ENCODE measurements around the gene SLU7. TPM values are rescaled to one million over a fixed set of nuclear protein-coding genes. Genes with fewer than 3 reads are reported as not detected.

SLU7 gene
- total and polyA plus RNA-seq, 3 experiments from 2014 or later, result 48.3 to 94.1 (median 55.7) TPM

DNA sequence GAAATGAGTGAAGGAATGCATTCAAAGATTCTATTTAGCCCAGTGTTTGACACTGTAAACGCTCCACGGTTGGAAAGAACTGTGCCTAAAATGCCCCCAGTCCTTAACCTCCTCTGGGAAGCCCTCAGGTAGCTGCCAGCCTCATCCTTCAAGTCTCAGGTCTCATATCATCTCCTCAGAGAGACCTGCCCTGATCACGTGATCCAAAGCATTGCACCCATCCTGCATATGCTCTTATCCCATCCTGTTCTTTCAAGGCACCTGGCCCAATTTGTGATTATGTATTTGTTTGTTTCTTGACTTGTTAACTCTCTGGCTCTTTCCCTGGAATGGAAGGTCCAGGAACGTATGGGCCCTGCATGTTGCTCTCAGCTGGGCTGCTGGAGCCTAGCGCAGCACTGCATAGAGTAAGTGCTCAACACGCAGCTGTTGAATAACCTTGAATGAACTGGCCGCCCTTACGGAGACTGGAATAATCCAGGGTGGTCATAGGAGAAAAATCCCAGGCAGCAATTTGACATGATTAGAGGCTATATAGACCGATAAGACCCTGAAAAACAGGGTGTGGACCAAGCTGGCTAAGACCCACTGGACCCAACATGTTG, 57.2 kb downstream of the SLU7 start:
- no peaks in the 10 kb centered on the region for H3K27me3 ChIP-seq (ENCODE audit: insufficient read depth, low read length, poor library complexity, severe bottlenecking)
- ChIA-PET CTCF (interaction anchor here (1.4 kb wide), 1 partner anchor 18 kb away, joined by 3 read pairs; no protein-coding TSS in a partner anchor), POLR2A (no interaction called here)
- Mint-ChIP-seq H3K4me1 (no peaks in the 10 kb centered on the region), H3K9me3 (no peaks in the 10 kb centered on the region), H3K27me3 (peaks cover 6 to 52% of the 10 kb centered on the region in 2 donors), H3K4me3 (no peak overlapping the region), H3K27ac (no peak overlapping the region), H3K36me3 (peaks cover 0 to 4% (median 0%) of the 10 kb centered on the region in 3 donors)
- no peak for DNase-seq
- H3K4me1 ChIP-seq (ENCODE audit: insufficient read depth, low read length), result no peaks in the 10 kb centered on the region
- H3K36me3 ChIP-seq (ENCODE audit: insufficient read depth, low read length), result no peaks in the 10 kb centered on the region
- no peaks in the 10 kb centered on the region for H3K9me3 ChIP-seq (ENCODE audit: low read length)
- H3K27ac ChIP-seq (ENCODE audit: low read depth, low read length), result no peak overlapping the region
- no peak overlapping the region for H3K4me3 ChIP-seq (ENCODE audit: low read length)

DNA sequence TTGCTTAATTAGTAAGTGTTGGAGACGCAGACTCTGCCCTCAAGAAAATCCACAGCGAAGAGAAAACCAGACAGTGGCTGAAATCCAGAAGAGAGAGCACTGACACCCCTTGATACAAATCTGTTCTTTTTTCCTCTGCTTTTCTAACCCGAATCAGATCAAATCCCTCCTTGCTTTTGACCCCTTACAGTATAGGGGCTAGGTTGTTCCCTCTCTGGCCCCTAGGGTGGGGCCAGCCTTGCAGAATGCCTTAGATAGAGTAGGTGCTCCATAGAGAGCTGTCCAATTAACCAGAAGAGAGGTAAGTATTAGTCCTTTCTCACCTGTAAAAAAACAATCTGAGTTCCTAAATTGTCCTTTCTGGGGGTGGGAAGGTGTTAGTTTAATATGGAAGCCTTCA, 58.6 kb downstream of the SLU7 start:
- H3K4me3 Mint-ChIP-seq, result no peak overlapping the region
- H3K9me3 Mint-ChIP-seq, result no peaks in the 10 kb centered on the region
- H3K27ac ChIP-seq (ENCODE audit: low read depth, low read length), result no peak overlapping the region
- H3K4me1 ChIP-seq (ENCODE audit: insufficient read depth, low read length), result no peaks in the 10 kb centered on the region
- H3K27me3 ChIP-seq (ENCODE audit: insufficient read depth, low read length, poor library complexity, severe bottlenecking), result no peaks in the 10 kb centered on the region
- no peak overlapping the region for H3K4me3 ChIP-seq (ENCODE audit: low read length)
- no peaks in the 10 kb centered on the region for H3K36me3 ChIP-seq (ENCODE audit: insufficient read depth, low read length)
- no peak for DNase-seq
- H3K36me3 Mint-ChIP-seq, result no peaks in the 10 kb centered on the region
- no peaks in the 10 kb centered on the region for H3K4me1 Mint-ChIP-seq
- ChIA-PET POLR2A (no interaction called here), CTCF (no interaction called here)
- peak overlapping the region in 2 of 8 donors; percentile 26 to 66 for H3K27ac Mint-ChIP-seq
- H3K9me3 ChIP-seq (ENCODE audit: low read length), result no peaks in the 10 kb centered on the region
- H3K27me3 Mint-ChIP-seq, result peaks cover 6 to 45% of the 10 kb centered on the region in 2 donors

DNA sequence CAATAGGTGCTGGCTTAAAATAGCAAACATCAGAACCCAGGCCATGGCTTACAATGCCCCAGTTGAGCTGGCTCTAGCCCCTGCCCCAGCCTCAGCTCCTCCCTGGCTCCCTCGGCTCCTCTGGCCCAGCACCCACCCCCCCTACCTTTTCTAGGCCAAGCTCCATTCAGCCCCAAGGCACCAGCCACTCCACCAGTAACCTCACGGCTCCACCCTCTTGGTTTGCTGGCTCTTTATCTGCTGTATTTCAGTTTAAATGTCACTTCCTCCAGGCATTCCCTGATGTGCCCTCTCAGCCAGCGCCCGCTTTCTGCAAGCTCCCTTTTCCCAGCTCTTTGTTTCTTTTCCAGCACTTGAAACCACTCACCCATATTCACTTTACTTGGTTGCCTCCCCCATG, 59.1 kb downstream of the SLU7 start:
- no peak overlapping the region for H3K4me3 ChIP-seq (ENCODE audit: low read length)
- H3K9me3 ChIP-seq (ENCODE audit: low read length), result no peaks in the 10 kb centered on the region
- Mint-ChIP-seq H3K4me1 (no peaks in the 10 kb centered on the region), H3K4me3 (no peak overlapping the region), H3K9me3 (no peaks in the 10 kb centered on the region), H3K36me3 (no peaks in the 10 kb centered on the region), H3K27ac (peak overlapping the region in 1 of 8 donors; percentile 66), H3K27me3 (peaks cover 6 to 41% of the 10 kb centered on the region in 2 donors)
- no peak for DNase-seq
- no peaks in the 10 kb centered on the region for H3K36me3 ChIP-seq (ENCODE audit: insufficient read depth, low read length)
- ChIA-PET POLR2A (no interaction called here), CTCF (no interaction called here)
- no peaks in the 10 kb centered on the region for H3K4me1 ChIP-seq (ENCODE audit: insufficient read depth, low read length)
- H3K27me3 ChIP-seq (ENCODE audit: insufficient read depth, low read length, poor library complexity, severe bottlenecking), result no peaks in the 10 kb centered on the region
- no peak overlapping the region for H3K27ac ChIP-seq (ENCODE audit: low read depth, low read length)

DNA sequence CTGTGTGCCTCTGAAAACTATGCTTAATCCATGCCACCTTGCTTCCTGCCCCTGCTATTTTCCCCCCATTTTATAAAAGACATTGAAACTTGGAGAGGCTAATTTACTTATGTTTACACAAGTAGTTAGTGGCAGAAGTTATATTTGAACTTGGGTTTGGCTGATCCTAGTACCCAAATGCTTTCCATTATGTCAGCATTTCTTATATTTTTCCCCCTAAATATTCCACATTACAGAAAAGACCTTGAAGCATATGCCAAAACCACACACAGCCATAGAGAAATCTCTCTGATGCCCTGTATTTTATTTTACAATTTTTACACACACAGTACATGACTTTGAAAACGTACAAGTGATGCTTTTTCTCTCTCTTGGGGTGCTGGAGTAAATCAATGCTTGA, 59.6 kb downstream of the SLU7 start:
- no peaks in the 10 kb centered on the region for H3K36me3 Mint-ChIP-seq
- no peaks in the 10 kb centered on the region for H3K9me3 Mint-ChIP-seq
- no peaks in the 10 kb centered on the region for H3K9me3 ChIP-seq (ENCODE audit: low read length)
- no peak overlapping the region for H3K4me3 ChIP-seq (ENCODE audit: low read length)
- no peaks in the 10 kb centered on the region for H3K4me1 Mint-ChIP-seq
- no peak overlapping the region for H3K4me3 Mint-ChIP-seq
- no peaks in the 10 kb centered on the region for H3K27me3 ChIP-seq (ENCODE audit: insufficient read depth, low read length, poor library complexity, severe bottlenecking)
- H3K27me3 Mint-ChIP-seq, result peaks cover 6 to 36% of the 10 kb centered on the region in 2 donors
- CTCF ChIA-PET, result no interaction called here
- POLR2A ChIA-PET, result no interaction called here
- no peak overlapping the region for H3K27ac Mint-ChIP-seq
- DNase-seq, result no peak
- no peaks in the 10 kb centered on the region for H3K4me1 ChIP-seq (ENCODE audit: insufficient read depth, low read length)
- H3K36me3 ChIP-seq (ENCODE audit: insufficient read depth, low read length), result no peaks in the 10 kb centered on the region
- H3K27ac ChIP-seq (ENCODE audit: low read depth, low read length), result no peak overlapping the region

DNA sequence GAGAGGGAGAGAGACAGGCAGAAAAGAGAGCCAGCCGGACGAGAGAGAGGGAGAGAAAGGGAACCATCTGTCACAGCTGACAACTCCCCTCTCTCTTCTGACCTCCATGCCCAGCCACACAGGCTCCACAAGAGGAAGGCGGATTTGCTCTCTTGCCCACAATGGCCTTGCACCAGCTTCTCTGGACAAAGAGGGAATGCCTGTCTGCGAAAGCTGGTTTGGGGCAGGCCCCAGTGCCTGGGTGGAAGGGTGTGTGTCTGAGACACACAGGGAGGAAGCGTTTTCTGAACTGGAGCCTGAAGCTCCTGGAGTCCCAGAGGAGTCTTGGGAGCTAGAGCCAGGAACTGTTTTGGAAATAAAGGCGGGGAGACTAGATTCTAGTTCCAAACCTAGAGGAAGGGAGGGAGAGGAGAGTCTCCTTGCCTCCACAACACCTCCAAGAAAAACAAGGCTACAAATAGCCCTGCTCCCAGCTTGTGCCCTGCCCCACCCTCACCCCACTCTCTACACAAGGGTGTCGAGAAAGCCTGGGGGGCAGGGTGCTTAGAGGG, 60.9 kb downstream of the SLU7 start:
- no peaks in the 10 kb centered on the region for H3K36me3 Mint-ChIP-seq
- Histone ChIP-seq H3K36me3 (ENCODE audit: insufficient read depth, low read length) (no peaks in the 10 kb centered on the region), H3K27me3 (ENCODE audit: insufficient read depth, low read length, poor library complexity, severe bottlenecking) (no peaks in the 10 kb centered on the region), H3K4me3 (ENCODE audit: low read length) (no peak overlapping the region), H3K4me1 (ENCODE audit: insufficient read depth, low read length) (no peaks in the 10 kb centered on the region), H3K27ac (ENCODE audit: low read depth, low read length) (no peak overlapping the region), H3K9me3 (ENCODE audit: low read length) (no peaks in the 10 kb centered on the region)
- no peak overlapping the region for H3K27ac Mint-ChIP-seq
- DNase-seq, result no peak
- H3K4me1 Mint-ChIP-seq, result no peaks in the 10 kb centered on the region
- CTCF ChIA-PET, result interaction anchor here (0.8 kb wide), 1 partner anchor 12 kb away, joined by 3 read pairs; no protein-coding TSS in a partner anchor
- H3K4me3 Mint-ChIP-seq, result no peak overlapping the region
- no peaks in the 10 kb centered on the region for H3K9me3 Mint-ChIP-seq
- POLR2A ChIA-PET, result no interaction called here
- H3K27me3 Mint-ChIP-seq, result peaks cover 8 to 27% of the 10 kb centered on the region in 2 donors

DNA sequence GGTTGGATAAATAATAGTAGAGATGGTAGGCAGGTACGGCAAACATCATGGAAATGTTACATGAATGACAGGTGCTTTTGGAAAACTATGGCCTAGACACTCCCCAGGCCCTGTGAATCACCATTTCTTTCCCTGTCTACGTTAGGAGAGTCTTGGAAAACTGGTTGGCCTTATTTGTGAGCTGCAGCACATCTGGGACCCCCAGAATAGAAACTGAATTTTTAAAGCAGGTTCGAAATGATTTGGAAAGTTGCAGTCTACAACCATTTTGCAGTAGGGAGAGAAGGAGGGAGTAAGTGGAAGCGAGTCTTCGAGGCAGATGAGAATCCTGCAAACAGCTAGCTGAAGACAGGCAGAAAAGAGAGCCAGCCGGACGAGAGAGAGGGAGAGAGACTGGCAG, 61.5 kb downstream of the SLU7 start:
- no peak overlapping the region for H3K4me3 Mint-ChIP-seq
- H3K27ac Mint-ChIP-seq, result no peak overlapping the region
- Histone ChIP-seq H3K27me3 (ENCODE audit: insufficient read depth, low read length, poor library complexity, severe bottlenecking) (no peaks in the 10 kb centered on the region), H3K4me1 (ENCODE audit: insufficient read depth, low read length) (no peaks in the 10 kb centered on the region), H3K27ac (ENCODE audit: low read depth, low read length) (no peak overlapping the region), H3K9me3 (ENCODE audit: low read length) (no peaks in the 10 kb centered on the region), H3K4me3 (ENCODE audit: low read length) (no peak overlapping the region), H3K36me3 (ENCODE audit: insufficient read depth, low read length) (no peaks in the 10 kb centered on the region)
- no peaks in the 10 kb centered on the region for H3K9me3 Mint-ChIP-seq
- ChIA-PET CTCF (interaction anchor here (0.8 kb wide), 1 partner anchor 12 kb away, joined by 3 read pairs; no protein-coding TSS in a partner anchor), POLR2A (no interaction called here)
- no peak for DNase-seq
- peaks cover 8 to 26% of the 10 kb centered on the region in 2 donors for H3K27me3 Mint-ChIP-seq
- H3K4me1 Mint-ChIP-seq, result no peaks in the 10 kb centered on the region
- H3K36me3 Mint-ChIP-seq, result no peaks in the 10 kb centered on the region

DNA sequence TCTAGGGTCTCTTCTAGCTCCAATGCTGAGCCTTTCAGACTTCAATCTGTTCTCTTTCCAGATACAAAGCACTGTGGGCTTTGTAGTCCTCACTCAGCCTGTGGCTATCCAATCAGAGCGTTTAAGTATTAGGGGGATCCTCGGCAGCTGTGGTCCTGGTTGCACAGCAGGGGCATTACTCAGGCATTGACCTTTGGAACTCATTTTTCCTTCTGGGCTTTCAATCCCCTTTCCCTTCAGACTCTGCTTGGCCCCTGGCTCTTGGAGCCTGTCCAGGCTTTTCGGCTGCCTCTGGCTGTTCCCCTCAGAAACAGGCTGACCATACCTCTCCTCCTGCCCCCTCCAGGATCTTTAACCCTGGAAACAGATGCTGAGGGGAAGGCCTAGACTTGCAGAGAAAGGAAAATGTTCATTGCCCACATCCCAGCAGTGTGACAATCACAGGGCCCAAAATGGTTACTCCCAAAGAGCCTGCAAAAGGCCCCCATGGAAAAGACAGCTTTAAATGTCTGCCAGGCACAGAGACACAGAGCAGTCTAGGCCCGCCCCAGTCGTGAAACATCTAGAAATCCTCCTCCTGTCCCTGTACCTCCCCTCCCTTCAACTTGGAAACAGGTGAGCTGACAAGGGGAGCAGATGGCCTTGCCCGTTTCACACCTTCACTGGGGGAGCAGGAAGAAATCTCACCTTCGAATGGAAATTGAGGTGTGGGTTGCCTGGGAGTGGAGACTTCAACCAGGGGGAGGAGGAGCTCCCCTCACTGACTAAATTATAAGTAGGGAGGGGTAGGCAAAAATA, 62.1 kb downstream of the SLU7 start:
- no peak overlapping the region for H3K27ac Mint-ChIP-seq
- no peak for DNase-seq
- no peaks in the 10 kb centered on the region for H3K4me1 ChIP-seq (ENCODE audit: insufficient read depth, low read length)
- CTCF ChIA-PET, result no interaction called here
- H3K27me3 ChIP-seq (ENCODE audit: insufficient read depth, low read length, poor library complexity, severe bottlenecking), result no peaks in the 10 kb centered on the region
- H3K36me3 Mint-ChIP-seq, result no peaks in the 10 kb centered on the region
- peaks cover 5 to 20% of the 10 kb centered on the region in 2 donors for H3K27me3 Mint-ChIP-seq
- POLR2A ChIA-PET, result no interaction called here
- no peaks in the 10 kb centered on the region for H3K4me1 Mint-ChIP-seq
- no peaks in the 10 kb centered on the region for H3K9me3 ChIP-seq (ENCODE audit: low read length)
- H3K27ac ChIP-seq (ENCODE audit: low read depth, low read length), result no peak overlapping the region
- no peaks in the 10 kb centered on the region for H3K36me3 ChIP-seq (ENCODE audit: insufficient read depth, low read length)
- H3K4me3 ChIP-seq (ENCODE audit: low read length), result no peak overlapping the region
- no peaks in the 10 kb centered on the region for H3K9me3 Mint-ChIP-seq
- no peak overlapping the region for H3K4me3 Mint-ChIP-seq

DNA sequence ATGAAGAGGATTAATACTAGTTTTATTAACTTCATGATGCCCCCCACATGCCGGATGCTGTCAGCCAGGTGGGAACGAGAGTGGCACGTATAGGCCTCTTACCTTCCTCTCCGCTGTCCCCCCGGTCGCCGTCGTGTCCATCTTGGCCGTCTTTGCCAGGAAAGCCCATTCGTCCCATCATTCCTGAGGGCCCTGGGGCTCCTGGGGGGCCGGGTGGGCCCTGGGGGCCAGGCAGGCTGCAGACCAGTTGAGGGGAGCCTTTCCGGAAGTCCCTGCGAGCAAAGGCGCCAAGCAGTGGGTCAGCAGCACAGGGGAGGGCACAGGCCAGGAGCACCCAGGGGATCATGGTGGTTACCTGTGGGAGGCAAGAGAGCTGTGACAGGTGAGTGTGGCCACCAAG, 64.2 kb downstream of the SLU7 start:
- H3K27me3 Mint-ChIP-seq, result peaks cover 3 to 7% of the 10 kb centered on the region in 2 donors
- H3K27ac Mint-ChIP-seq, result no peak overlapping the region
- H3K4me1 Mint-ChIP-seq, result no peaks in the 10 kb centered on the region
- no peak overlapping the region for H3K27ac ChIP-seq (ENCODE audit: low read depth, low read length)
- POLR2A ChIA-PET, result no interaction called here
- H3K4me3 Mint-ChIP-seq, result no peak overlapping the region
- CTCF ChIA-PET, result interaction anchor here (1.4 kb wide), 1 partner anchor 10 kb away, joined by 7 read pairs; no protein-coding TSS in a partner anchor
- no peaks in the 10 kb centered on the region for H3K9me3 ChIP-seq (ENCODE audit: low read length)
- H3K27me3 ChIP-seq (ENCODE audit: insufficient read depth, low read length, poor library complexity, severe bottlenecking), result no peaks in the 10 kb centered on the region
- H3K9me3 Mint-ChIP-seq, result no peaks in the 10 kb centered on the region
- H3K36me3 Mint-ChIP-seq, result no peaks in the 10 kb centered on the region
- no peak for DNase-seq
- H3K4me3 ChIP-seq (ENCODE audit: low read length), result no peak overlapping the region
- H3K36me3 ChIP-seq (ENCODE audit: insufficient read depth, low read length), result no peaks in the 10 kb centered on the region
- H3K4me1 ChIP-seq (ENCODE audit: insufficient read depth, low read length), result no peaks in the 10 kb centered on the region
